NCI-H1105 (cell line): Measurements from ENCODE around the gene INTS6.

Experiments used
- DNase-seq: peaks from one replicate; lab custom pipeline; 2025; lab: John Stamatoyannopoulos, UW

Gene INTS6

GRCh38 chr13:51317262-51317661, 135.6 kb downstream of the INTS6 start:
- no peak for DNase-seq

GRCh38 chr13:51313619-51314018, 139.2 kb downstream of the INTS6 start:
- DNase-seq: no peak

- no peak for DNase-seq
These were observed 140.8 kb downstream of the INTS6 start for GRCh38 chr13:51311957-51312520.
